ENCODE data around the gene OR4M2.
"Not testable (repeated sequence)": the region's sequence is repeated elsewhere in the genome, so short reads cannot be mapped to it uniquely, and the experiment has no call there.

The OR4M2 gene

GRCh38 chr15:22080227-22080626, at the start of gene OR4M2:
TSS of gene OR4M2 (plus strand) at chr15:22080527. CDS start at chr15:22080625, 98 bp downstream.
- not testable (repeated sequence) for DNase-seq

GRCh38 chr15:22069267-22069666, 11.1 kb upstream of the OR4M2 start:
- DNase-seq, result not testable (repeated sequence)

- DNase-seq, result not testable (repeated sequence)
Observed at GRCh38 chr15:22081386-22081785, 1.1 kb downstream of the OR4M2 start.

- not testable (repeated sequence) for DNase-seq
Observed at GRCh38 chr15:22098616-22099253, 18.4 kb downstream of the OR4M2 start.

GRCh38 chr15:22099289-22099891, 19.1 kb downstream of the OR4M2 start:
- not testable (repeated sequence) for DNase-seq

GRCh38 chr15:22122033-22122432, 41.7 kb downstream of the OR4M2 start:
- not testable (repeated sequence) for DNase-seq

Measured in EL (cell line).